Fibroblast of skin of right biceps (primary cell): Measurements from ENCODE around the gene CRNN.

Experiments used
- DNase-seq: peaks from one replicate; pipeline ENCODE4 v3.0.0-alpha.2; 2013

CRNN gene

DNA sequence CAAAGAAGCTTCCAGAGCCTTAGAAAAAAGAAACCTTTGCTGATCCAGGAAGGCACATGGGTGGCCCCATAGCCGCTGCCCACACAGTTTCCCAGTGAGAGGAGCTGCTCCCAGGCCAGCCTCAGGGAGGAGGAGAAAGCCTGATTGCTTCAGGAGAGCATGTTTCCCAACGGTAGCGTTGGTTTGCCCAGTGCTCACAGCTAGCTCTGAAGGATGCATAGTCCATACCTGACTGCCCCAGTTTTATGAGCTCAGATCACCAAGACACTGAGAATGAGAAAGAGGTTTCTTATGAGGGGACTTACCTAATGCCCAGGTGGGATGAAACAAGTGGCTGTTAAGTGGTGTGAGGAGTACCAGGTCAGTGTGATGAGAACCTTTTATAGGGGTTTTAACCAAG is at the start of gene CRNN:
Gene CRNN (minus strand): TSS at position 355 of the 400 bp plus-strand sequence. CDS start 2,030 bp downstream, outside the sequence.
- DNase-seq, result no peak

DNA sequence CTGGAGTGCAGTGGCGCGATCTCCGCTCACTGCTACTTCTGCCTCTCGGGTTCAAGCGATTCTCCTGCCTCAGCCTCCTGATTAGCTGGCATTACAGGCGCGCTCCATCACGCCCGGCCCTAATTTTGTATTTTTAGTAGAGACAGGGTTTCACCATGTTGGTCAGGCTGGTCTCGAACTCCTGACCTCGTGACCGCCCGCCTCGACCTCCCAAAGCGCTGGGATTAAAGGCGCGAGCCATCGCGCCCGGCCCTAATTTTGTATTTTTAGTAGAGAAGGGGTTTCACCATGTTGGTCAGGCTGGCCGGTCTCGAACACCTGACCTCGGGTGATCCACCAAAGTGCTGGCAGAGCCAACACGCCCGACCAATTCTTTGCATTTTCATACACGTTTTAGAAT is 48.6 kb upstream of the CRNN start:
- no peak for DNase-seq

GRCh38 chr1:152461544-152461943 is 47.5 kb upstream of the CRNN start:
- peak; percentile 23 for DNase-seq

- DNase-seq, result no peak
These were observed 46.5 kb upstream of the CRNN start for GRCh38 chr1:152460529-152460899.

DNA sequence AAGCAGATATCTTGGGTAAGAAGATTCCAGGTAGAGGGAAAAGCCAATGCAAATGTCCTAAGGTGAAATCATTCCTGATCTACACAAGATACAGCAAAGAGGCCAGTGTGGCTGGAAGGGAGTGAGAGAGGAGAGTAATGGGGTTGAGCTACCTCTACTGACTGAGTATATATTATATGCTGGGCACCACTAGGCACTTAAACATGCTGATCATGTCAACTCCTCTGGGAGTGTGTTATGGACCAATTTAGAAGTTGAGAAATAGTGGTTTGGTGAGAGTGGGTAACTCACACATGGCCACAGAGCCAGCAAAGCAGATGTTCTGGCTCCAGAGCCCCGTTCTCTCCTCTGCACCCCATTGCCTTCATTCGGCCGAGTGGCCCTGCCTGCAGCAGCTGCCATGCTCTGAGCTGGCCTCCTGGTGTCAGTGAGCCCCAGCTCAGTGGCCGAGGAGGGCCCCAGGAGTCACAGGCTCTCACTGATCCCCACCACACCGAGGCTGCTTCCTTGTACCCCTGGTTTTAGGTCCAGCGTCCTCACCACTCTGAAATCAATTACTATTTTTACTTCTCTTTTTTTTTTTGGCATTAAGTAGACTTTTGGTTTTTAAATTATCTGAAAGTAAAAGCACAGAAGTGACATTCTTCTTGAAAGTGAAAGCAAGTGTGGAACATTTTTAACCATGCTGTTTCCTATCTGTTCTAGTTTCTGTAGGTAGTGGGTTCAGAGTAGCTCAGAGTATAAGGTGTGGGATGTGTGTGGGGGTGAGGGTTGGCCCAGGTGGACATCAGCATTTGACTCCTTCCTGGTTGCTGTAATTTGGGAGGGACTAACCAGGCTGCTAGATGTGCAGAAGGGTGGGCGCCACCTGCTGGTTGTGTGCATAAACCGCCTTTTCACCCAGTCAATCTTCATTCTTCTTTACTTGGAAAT is 45.8 kb upstream of the CRNN start:
- DNase-seq, result peak; percentile 42

DNA sequence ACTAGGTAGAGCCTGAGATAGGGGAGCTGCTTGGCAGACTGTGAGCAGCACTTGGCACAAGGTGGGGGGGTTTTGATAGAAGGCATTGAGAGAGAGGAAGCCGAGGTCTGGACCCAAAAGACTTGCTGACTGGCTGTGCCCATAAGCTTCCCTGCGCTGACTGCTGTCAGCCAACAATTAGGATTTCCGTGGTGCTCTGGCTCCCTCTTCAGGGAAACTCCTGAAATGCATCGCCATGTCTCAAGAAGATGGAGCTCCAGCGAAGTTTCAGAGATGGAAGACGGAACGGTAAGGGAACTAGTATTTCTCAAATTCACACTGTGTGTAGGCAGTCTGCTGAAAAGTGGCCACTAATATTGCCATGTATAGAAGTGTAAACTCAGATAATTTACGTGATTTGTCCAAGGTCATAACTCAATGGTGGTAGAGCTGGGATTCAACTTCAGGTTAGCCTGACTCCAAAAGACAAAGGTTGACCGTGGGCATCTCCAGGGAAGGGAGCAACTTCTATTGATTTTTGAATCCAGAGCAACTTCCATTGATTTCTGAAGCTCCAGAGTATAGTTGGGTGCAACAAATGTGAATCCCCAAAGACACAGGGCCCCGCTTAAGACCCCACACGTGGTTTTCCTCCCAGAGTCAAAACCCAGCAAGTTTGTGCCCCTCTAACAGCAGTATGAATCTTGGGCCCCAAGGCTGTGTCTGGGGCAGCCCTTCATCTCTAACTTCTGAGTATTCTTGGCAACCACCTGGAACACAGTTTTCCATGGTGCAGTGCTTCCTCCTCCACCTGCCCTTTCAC is 44.5 kb upstream of the CRNN start:
- DNase-seq, result peak; percentile 47

- no peak for DNase-seq
These were observed 43.5 kb upstream of the CRNN start for GRCh38 chr1:152457561-152457960.

- DNase-seq, result no peak
These were observed 43.0 kb upstream of the CRNN start for GRCh38 chr1:152457071-152457470.

GRCh38 chr1:152451254-152451653 is 37.2 kb upstream of the CRNN start:
- no peak for DNase-seq

DNA sequence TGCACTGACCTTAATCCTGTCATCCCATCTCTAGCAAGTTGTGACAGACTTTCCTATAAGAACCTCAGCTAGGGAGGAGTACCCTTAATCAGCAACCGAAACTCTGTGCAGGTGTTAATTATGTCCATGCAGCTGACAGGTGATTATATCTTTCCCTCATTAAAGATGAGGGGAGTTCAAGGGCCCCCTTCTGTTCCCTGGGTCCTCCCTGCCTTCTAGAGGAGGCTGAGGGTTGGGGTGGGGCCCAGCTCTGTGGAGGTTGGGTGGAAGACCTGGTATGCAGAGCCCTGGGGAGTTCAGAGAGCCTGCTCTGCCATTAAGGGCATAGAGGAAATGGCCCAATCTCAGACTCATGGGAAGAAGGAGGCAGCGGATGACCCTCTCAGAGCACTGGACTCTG is 35.6 kb upstream of the CRNN start:
- no peak for DNase-seq

- DNase-seq, result no peak
These were observed 34.4 kb upstream of the CRNN start for GRCh38 chr1:152448496-152448895.

- no peak for DNase-seq
These were observed 34.0 kb upstream of the CRNN start for GRCh38 chr1:152448095-152448494.

- no peak for DNase-seq
These were observed 33.4 kb upstream of the CRNN start for GRCh38 chr1:152447484-152447883.

GRCh38 chr1:152444045-152444444 is 30.0 kb upstream of the CRNN start:
- DNase-seq, result no peak

- no peak for DNase-seq
These were observed 28.7 kb upstream of the CRNN start for GRCh38 chr1:152442765-152443164.

- DNase-seq, result no peak
These were observed 28.2 kb upstream of the CRNN start for GRCh38 chr1:152442301-152442700.

DNA sequence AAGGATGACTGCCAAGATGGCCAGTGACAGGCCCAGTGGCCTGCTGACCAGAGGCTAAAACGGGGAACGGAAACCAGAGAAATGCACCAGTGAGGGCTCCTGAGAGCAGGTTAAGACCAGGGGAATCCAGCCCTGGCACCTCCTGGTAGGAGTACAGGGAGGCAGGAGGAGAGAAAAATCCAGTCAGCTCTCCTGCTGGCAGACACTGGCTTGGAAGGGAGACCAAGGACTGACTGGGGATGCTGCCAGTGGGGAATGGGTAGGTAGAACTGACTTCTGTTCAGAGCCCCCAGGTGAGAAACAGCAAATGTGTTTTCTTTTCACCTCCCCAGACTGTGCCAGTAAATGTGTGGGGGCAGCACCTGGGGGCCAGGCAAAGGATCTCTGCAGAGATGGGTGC is 27.7 kb upstream of the CRNN start:
- no peak for DNase-seq

- DNase-seq, result peak; percentile 43
These were observed 26.8 kb upstream of the CRNN start for GRCh38 chr1:152440635-152441471.

DNA sequence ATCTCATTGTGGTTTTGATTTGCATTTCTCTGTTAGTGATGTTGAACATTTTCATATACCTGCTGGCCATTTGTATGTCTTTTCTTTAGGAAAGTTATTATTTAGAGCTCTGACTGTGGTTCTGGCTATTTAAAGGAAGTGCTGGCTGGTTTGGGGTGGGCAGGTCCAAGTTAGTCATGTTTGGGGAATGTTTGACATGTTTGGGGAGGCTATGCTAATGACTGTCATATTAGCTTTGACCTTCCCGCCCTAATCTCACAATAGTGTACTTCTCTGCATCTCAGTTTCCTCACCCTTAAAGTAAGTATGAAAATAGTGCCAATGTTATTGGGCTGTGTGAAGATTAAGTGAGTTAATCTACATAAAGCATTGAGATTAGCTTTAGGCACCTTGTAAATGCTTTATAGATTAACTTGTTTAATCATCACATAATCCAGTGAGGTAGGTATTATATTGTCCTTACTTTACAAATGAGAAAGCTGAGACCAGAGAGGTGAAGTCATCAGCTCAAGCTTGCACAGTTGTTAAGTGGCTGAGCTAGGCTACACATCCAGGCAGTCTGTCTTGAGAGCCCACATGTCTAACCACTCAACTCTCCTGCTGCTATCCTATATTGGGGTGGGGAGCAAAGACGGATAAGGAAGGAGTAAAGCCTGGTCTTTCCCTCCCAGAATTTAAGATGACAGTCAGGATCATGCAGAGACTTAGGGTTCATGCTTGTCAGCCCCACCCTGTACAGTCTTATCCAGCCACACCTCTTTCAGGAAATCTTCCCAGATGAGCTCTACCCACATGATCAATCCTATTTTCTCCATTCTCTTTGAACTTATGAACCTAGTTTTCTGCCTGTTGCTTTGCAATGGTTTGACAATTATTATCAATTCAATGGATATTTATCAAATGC is 22.8 kb upstream of the CRNN start:
- peak; percentile 1 for DNase-seq

GRCh38 chr1:152427458-152427857 is 13.4 kb upstream of the CRNN start:
- DNase-seq, result no peak

DNA sequence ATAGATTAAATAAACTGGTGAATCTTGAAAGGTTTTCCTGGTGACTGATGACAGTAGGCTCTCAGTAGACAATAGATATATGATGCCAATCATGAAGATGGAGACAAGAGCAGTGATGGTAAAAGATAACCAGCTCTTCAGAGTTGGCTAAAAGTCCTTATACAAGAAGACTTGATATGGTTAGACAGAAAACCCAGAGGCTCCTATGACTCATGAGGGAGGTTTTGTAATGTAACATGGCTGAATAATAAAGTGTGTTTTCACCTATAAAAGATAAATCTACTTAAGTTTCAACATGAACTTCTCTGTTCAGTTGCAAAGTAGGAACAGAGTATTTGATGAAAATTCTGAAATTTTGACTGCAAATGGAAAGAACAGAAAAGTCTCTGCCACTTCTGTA is 12.7 kb upstream of the CRNN start:
- DNase-seq, result no peak

GRCh38 chr1:152419917-152420316 is 5.9 kb upstream of the CRNN start:
- no peak for DNase-seq
